ENCODE results near the gene ACRBP. TPM values are rescaled to one million over a fixed set of nuclear protein-coding genes. Genes with fewer than 3 reads are reported as not detected.

The ACRBP gene
- total RNA-seq, 1 experiment from 2014 or later, result 0.54 TPM

GRCh38 chr12:6614513-6615172 is 32.6 kb downstream of the ACRBP start:
- no TSS peak for BruUV-seq (replicated peaks)
- ChIA-PET POLR2A (interaction anchor here (0.6 kb wide), 1 partner anchor 69 kb away, joined by 3 read pairs; no protein-coding TSS in a partner anchor), CTCF (no interaction called here)
- H3K9me3 ChIP-seq (ENCODE audit: control insufficient read depth, insufficient read depth, low read depth, low read length), result no peaks in the 10 kb centered on the region
- H3K36me3 ChIP-seq (ENCODE audit: control insufficient read depth, insufficient read depth, low read length), result no peaks in the 10 kb centered on the region
- peaks cover 4% of the 10 kb centered on the region for H3K4me1 ChIP-seq (ENCODE audit: control insufficient read depth, insufficient read depth, low read length)
- ATAC-seq (no peak), DNase-seq (ENCODE audit: low read depth, low spot score) (no peak)
- TF ChIP-seq, protein P1, sequence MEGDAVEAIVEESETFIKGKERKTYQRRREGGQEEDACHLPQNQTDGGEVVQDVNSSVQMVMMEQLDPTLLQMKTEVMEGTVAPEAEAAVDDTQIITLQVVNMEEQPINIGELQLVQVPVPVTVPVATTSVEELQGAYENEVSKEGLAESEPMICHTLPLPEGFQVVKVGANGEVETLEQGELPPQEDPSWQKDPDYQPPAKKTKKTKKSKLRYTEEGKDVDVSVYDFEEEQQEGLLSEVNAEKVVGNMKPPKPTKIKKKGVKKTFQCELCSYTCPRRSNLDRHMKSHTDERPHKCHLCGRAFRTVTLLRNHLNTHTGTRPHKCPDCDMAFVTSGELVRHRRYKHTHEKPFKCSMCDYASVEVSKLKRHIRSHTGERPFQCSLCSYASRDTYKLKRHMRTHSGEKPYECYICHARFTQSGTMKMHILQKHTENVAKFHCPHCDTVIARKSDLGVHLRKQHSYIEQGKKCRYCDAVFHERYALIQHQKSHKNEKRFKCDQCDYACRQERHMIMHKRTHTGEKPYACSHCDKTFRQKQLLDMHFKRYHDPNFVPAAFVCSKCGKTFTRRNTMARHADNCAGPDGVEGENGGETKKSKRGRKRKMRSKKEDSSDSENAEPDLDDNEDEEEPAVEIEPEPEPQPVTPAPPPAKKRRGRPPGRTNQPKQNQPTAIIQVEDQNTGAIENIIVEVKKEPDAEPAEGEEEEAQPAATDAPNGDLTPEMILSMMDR (IDR thresholded peaks at IDR 0.05), result no peak
- TF ChIP-seq POLR2AphosphoS5 (IDR thresholded peaks at IDR 0.05; ENCODE audit: low read depth, low read length), result no peak
- TF ChIP-seq SIN3A (IDR thresholded peaks at IDR 0.05; ENCODE audit: borderline replicate concordance, insufficient read depth, low read depth, low read length), result no peak
- no peak for TF ChIP-seq TCF7L2 (IDR thresholded peaks at IDR 0.05; ENCODE audit: low read depth, low read length)
- TF ChIP-seq REST (IDR thresholded peaks at IDR 0.05; ENCODE audit: insufficient read depth in 1 of 2, low read depth in 2 of 2, low read length in 1 of 2), result no peak
- in situ Hi-C loops (cut with HindIII; ENCODE audit: low pct_unique_long_range_greater_than_20kb, low sequenced_read_pairs) (no loop called here), intact Hi-C loops (cut with micrococcal nuclease; ENCODE audit: unreplicated experiment) (no loop called here)
- H3K27me3 ChIP-seq (ENCODE audit: control insufficient read depth, insufficient read depth, low read length), result no peaks in the 10 kb centered on the region
- H3K4me3 ChIP-seq (ENCODE audit: low read depth in 2 of 2, low read length in 2 of 2), result no peak overlapping the region
- H3K27ac ChIP-seq (ENCODE audit: low read length), result peak overlapping the region; percentile 39; the same call in 1 of the 2 replicates

DNA sequence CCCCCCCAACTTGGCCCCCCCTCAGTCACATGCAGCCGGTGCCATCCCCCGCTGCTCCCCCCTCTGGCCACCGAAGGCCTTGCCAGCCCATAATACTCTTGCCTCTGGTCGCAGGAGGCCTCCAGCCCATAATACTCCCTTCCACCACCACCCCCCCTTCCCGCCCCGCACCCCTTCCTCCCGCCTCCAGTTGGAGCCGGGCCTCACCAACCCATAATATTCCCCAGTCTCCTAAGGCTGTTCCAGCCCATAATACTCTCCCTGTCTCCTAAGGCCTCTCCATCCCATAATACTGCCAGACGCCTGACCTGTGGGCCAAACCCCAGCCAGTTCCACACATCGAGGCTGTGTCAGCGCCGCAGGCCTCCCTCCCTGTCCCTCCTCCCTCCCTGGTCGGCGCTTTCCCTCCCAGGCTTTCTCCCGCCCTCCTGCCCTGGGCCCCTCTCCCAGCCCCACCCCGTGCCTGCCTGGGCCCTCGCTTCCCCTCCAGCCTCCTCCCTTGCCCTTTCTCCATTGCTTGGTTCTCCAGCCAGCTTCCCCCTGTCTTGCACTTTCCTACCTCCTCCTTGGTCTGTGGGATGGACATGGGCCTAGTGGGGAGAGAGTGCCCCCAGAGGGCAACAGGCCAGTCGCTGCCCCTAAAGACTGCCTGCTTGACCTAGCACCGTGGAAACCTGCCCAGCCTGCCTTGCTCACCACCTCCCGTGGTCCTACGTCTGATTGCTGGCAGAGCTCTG is 33.3 kb downstream of the ACRBP start:
- no peak overlapping the region for H3K4me3 ChIP-seq (ENCODE audit: low read depth in 2 of 2, low read length in 2 of 2)
- ATAC-seq, result peak; percentile 56
- peak overlapping the region; percentile 39; the same call in 1 of the 2 replicates for H3K27ac ChIP-seq (ENCODE audit: low read length)
- CTCF ChIA-PET, result no interaction called here
- no peaks in the 10 kb centered on the region for H3K9me3 ChIP-seq (ENCODE audit: control insufficient read depth, insufficient read depth, low read depth, low read length)
- in situ Hi-C loops (cut with HindIII; ENCODE audit: low pct_unique_long_range_greater_than_20kb, low sequenced_read_pairs), result no loop called here
- no peaks in the 10 kb centered on the region for H3K27me3 ChIP-seq (ENCODE audit: control insufficient read depth, insufficient read depth, low read length)
- H3K36me3 ChIP-seq (ENCODE audit: control insufficient read depth, insufficient read depth, low read length), result no peaks in the 10 kb centered on the region
- no peak for DNase-seq (ENCODE audit: low read depth, low spot score)
- H3K4me1 ChIP-seq (ENCODE audit: control insufficient read depth, insufficient read depth, low read length), result peaks cover 4% of the 10 kb centered on the region
- TF ChIP-seq SIN3A (IDR thresholded peaks at IDR 0.05; ENCODE audit: borderline replicate concordance, insufficient read depth, low read depth, low read length), result no peak
- TF ChIP-seq TCF7L2 (IDR thresholded peaks at IDR 0.05; ENCODE audit: low read depth, low read length), result no peak
- TF ChIP-seq POLR2AphosphoS5 (IDR thresholded peaks at IDR 0.05; ENCODE audit: low read depth, low read length), result no peak
- TF ChIP-seq REST (IDR thresholded peaks at IDR 0.05; ENCODE audit: insufficient read depth in 1 of 2, low read depth in 2 of 2, low read length in 1 of 2), result no peak
- TF ChIP-seq, protein P1 (IDR thresholded peaks at IDR 0.05), result no peak
- BruUV-seq (replicated peaks), result no TSS peak
- intact Hi-C loops (cut with micrococcal nuclease; ENCODE audit: unreplicated experiment), result no loop called here
- POLR2A ChIA-PET, result interaction anchor here (0.6 kb wide), 1 partner anchor 69 kb away, joined by 3 read pairs; no protein-coding TSS in a partner anchor

Data from Panc1 (cell line).